Stimulated activated naive CD4-positive, alpha-beta T cell (primary cell): ENCODE results near the gene VWA1.

ENCODE experiments used
- DNase-seq, 6 experiments: peaks; one replicate each; lab custom pipeline; 2025; lab: John Stamatoyannopoulos, UW

VWA1 gene, protein sequence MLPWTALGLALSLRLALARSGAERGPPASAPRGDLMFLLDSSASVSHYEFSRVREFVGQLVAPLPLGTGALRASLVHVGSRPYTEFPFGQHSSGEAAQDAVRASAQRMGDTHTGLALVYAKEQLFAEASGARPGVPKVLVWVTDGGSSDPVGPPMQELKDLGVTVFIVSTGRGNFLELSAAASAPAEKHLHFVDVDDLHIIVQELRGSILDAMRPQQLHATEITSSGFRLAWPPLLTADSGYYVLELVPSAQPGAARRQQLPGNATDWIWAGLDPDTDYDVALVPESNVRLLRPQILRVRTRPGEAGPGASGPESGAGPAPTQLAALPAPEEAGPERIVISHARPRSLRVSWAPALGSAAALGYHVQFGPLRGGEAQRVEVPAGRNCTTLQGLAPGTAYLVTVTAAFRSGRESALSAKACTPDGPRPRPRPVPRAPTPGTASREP

DNA sequence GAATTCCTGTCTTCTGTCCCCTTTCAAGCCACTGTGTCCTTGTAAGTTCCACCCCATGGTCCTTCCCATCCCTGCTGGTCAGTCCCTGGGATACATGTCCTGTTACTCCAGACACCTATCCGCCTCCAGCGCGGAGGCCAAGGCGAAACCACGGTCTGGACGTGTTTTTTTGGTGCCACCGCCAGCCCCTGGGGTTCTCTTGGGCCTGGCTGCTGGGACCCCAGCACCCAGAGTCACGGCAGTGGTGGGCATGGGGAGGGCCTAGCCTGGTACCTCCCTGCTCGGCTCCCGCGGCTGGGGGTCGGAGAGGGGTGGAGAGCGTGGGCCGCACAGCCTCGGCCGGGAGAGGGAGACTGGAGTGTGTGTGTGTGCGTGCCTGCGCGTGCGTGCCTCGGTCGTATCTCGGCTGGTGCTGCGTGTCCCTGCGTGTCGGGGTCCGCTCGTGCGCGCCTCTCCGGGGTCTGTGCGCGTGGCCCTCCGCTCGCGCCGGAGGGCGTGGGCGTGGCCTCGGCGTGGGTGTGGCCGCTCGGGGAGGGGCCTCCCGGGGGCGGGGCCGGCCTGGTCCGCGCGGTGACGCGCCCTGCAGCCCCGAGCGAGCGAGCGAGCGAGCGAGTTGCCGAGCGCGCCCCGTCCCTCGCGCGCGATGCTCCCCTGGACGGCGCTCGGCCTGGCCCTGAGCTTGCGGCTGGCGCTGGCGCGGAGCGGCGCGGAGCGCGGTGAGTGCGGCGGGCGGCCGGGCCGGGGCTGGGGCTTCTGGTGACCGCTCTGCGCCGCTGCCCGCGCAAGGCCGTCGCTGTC is at the start of gene VWA1:
Gene VWA1, plus strand, starts transcription at position 585 of the 798 bp plus-strand sequence. Its CDS starts 59 bp downstream, at position 644.
- peak; percentile 21 to 51 (median 40) for DNase-seq

DNA sequence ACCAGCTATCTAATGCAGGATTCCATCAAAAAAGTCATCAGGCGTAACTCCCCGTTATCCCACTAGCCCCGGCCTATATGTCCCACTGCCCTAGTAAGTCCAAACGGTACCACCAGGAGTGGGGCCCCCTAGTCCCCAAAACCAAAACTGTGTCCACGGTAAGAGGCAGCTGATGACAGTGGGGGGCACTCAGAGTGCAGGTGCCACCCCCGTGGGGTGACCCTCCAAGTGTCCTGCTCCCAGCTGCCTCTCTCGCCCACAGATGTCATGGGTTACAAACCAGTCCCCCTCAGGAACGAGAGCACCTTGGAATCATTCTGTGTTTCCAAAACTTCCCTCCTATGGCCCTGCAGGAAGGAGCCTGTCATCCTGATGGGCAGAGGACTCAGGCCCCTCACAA is 49.6 kb upstream of the VWA1 start:
- no peak for DNase-seq

DNA sequence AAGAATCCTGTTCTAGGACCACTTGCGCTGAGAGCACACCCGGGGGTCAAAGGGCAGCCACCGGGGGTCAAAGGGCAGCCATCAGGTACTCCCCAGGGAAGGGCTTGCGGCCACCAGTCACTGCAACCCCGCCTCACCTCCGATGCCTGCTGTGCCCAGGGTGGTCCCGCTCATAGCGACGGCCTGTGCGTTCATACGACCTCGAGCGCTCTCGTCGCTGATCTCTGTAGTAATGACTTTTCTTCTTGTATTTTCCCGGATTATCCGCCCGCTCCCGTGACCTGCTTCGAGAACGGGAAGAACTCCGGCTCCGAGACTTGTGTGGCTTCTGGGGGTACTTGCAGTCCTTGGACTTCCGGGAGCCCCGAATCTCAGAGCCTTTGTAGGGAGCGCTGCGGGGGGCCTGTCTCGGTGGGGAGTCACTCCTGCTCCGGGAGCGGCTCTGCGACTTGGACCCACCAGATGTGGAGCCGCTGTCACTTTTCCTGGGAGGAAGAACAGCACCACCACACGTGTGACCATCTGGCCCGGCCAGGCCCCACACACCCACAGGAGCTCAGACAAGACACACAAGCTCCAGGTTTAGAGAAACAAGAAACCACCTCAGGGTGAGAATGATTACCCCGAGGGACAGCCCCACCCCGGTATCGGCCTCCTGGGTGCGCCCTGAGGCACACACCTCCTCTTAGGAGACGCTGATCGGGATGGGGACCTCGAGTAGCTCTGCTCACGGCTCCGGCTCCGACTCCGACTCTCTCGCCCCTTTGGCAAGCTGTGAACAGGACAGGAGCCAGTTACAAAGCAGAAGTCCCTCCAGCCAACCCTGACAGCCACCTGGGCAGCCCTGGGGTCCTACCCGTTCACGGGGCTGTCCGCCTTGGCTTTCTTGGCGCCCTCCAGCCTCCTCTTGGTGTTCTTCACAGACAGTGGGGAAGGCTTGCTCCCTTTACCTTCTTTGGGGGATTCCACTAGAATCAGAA is 48.1 kb upstream of the VWA1 start:
- no peak for DNase-seq

DNA sequence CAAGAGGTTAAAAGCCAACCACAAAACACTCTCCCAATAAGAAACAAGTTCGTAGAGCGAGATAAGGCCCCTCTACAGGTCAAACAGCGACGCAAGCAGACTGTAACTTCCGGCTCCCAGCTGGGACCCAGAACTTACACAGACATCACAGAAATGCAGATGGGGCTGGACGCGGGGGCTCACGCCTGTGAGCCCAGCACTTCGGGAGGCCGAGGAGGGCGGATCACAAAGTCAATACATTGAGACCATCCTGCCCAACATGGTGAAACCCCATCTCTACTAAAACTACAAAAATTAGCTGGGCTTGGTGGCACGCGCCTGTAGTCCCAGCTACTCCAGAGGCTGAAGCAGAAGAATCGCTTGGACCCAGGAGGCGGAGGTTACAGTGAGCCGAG is 47.4 kb upstream of the VWA1 start:
- DNase-seq: no peak

DNA sequence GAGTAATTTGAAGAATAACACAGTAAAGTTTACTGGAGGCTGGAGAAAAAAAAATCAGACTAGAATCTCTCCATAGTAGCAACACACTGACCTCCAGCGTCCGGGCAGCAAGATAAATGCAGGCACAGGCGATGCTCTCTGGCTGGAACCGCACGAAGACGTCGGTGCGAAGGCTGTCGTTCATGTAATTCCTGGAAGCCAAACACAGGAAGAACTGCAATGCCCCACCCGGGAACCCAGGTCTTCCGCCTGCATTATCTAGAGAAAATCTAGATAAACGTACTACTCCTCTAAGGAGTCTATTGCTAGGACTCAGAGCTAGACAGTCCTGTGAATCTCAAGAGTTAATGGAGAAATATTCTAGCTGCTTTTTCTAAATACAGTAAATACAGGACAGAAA is 44.8 kb upstream of the VWA1 start:
- DNase-seq: no peak

DNA sequence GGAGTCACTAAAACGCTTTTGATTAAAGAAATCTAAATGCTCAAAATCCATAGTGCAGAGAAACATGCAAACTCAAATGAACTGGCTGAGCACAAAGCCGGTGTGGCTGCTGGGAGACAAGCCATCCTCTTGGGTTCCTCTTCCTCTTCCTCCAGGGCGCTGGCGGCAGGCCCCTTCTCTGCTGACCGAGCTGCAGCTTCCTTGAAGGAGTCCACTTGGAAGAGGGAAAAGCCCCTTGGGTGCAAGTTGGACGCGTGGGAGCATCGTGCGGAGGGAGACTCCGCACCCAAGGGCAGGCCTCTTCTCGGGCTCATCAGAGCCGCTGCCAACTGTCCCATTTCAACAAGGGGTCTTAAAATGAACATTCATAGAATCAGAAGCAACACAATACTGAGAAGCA is 44.3 kb upstream of the VWA1 start:
- no peak for DNase-seq

DNA sequence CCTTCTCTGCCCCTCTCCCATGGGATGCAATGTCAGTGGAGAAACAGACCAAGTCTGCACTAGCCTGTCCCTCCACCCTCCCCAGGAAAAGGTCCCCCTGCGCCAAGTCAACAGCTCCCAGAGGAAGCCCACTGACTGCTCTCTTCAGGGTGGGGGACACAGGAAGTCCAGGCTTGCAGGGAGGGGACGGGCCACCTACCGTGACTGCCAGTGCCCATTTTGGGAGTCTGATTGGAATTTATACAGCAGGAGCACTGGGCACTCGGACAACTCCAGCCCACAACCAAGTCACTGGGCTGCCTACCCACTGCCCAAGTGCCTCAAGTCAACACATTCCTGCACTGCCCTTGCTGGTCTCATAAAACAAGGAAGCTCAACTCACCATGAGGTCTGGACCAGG is 42.5 kb upstream of the VWA1 start:
- DNase-seq: no peak

DNA sequence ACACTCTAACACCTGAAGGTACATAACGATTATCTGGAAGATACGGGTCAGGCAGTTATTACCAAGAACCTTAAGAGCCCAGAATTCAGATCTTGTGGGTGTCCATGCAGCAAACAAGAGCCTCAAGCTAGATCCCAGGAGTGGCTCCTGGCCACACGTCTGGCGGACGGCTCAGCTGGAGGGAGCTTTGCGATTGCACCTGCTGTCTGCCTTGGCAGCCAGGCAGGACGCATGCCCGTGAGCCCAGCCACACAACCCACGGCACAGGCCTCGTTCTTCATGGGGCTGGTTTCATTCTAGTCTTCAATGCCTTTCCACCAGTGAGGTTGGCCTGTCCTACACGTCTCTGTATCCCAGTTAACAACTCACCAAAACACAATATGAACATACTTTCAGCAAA is 42.1 kb upstream of the VWA1 start:
- no peak for DNase-seq

DNA sequence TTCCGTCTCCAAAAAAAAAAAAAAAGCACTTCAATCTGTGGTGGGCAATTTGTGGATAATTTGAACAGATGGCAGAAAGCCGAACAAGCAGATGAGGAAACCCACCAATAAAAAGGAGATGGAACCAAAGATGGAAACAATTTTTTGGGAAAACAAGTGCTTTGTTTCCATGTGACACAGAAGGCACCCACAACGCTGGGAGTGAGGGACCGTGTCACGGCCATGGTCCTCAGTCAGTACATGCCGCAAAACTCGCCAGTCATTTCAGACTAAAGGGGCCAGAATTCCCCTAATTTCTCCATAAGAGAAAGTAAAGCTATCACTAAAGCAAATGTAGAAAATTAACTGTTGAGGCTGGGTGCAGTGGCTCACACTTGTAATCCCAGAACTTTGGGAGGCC is 41.4 kb upstream of the VWA1 start:
- no peak for DNase-seq

DNA sequence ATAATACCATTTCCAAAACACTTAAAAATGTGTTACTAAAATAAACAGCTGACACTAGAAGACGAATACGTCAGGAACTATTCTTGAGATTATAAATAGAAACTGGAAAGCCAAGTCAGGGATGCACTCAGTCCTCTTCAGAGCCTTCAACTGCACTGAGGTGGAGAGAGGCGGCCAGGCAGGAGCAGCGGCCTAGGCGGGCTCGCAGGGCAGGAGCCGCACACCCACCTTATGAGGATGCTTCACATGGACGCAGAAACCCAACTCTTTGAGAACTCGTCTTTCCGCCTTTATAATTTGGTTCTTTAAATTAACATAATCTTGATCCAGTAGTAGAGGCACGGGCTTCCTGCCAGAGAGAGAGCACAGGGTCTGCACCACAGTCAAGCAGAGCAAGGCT is 40.3 kb upstream of the VWA1 start:
- no peak for DNase-seq

DNA sequence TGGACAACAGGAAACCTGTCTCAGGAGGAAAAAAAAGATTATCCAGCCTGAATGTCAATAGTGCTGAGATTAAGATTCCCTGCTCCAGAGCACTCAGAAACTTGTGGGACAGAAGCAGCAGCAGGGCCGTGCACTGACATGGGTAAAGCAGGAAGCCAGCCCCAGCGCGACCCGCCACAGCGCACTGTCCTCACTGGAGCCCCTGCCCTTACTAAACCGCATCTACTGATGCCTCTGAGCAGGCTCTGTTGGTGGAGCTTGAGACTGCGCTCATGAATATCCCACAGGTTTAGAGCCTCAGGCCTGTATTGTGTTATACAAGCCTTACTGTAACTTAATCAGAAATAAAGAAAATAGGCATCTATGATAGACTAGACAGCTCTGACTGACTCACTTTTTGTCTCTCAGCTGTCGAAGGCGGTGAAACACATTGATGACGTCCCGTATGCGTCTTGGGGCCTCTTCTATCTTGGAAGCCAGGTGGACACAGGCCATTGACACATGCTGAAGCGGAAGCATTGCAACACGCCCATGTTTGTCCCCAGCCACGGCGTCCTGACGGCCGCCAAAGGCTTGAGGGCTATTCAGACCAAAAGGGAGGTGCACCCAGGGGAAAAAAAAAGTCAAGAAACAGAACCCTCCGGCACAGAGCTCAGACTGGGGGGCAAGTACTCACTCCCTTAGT is 37.5 kb upstream of the VWA1 start:
- no peak for DNase-seq

DNA sequence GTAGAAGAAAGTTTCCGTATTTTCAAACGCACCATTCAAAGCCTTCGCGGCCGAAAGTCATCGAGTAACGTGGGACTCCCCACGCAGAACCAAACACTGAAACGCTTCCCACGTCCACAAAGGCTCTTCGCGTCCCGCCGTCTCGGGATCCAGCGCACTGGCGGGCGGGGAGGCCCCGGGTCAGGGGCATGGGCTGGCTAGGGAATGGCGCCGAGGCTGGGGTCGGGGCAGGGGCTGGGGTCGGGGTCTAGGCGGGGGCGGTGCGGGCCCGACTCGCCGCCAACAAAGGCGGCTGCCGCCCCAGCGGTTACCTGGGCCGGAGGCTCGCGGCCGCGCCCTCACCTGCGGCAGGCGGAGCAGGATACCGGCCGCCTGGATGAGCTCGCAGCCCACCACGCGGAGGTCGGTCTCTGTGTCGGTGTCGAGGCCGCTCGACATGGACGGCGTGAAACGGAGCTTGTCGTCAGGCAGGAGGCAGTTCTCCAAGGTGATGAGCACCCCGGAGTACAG is 36.8 kb upstream of the VWA1 start:
- no peak for DNase-seq

DNA sequence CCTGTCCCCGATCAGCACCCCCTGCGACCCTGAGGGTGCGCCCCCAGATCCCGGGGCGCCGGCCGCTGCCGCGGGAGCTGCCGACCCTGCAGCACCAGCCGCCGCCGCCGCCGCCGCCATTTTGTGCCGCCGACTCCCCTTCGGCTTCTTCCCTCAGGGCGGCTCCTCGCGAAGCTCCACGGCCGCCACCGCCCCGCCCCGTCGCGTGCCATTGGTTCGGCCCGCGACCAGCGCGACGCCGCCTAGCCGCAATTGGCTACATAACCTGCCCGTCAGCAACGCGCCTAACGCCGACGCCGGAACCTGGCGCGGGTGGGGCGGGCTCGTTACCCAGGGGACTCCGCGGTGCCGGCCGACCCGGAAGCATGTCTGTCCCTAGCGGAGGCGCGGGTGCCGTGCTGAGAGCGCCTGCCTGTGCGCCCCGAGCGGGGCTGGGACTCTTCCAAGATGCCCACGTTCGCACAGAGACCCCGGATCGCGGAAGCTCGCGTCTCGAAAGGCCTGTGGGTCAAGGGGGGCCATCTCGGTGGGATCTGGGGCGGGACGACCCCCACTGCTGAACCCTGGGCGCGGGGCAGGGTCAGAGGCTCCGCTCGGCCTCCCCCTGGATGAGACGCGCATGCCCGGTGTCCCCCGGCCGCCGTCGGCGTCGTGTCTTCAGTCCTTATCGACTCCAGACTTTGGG is 36.2 kb upstream of the VWA1 start, which contains the start of gene CCNL2:
Gene CCNL2, minus strand, starts transcription at position 149 of the 685 bp plus-strand sequence. Its CDS starts 29 bp downstream, at position 120.
- DNase-seq: peak; percentile 97 to 99 (median 98)

DNA sequence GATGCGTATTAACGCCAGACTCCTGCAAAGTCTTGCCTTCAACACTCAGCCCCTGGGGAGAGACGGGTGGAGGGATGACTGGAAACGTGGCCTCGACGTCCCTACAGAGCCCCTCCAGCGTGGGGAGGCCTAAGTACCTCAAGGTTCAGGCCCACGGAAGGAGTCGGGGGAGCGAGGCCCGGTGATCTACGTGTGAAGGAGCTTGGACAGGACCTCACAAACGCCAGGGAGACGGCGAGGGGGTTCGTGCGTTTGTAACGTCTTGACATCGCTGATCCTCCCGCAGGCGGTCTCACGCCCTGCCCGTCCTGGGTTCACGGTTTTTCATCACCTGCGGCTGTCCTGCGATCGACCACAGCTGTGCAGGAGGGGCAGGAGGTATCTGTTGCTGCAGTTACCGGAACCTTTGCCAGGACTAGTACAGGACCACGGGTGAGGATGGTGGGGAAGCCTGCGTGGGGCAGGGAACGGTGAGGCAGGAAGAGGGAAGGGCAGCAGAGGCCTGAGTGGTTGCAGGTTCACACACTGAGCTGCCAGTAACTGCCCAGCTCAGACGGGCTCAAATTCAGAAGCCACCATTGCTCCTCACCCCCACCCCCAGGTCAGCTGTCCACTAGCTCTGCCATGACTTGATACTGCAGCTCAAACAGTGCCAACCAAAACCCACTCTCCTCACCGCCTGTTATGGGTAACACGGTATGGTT is 35.5 kb upstream of the VWA1 start:
- peak in 1 of 6 experiments; percentile 36 for DNase-seq

DNA sequence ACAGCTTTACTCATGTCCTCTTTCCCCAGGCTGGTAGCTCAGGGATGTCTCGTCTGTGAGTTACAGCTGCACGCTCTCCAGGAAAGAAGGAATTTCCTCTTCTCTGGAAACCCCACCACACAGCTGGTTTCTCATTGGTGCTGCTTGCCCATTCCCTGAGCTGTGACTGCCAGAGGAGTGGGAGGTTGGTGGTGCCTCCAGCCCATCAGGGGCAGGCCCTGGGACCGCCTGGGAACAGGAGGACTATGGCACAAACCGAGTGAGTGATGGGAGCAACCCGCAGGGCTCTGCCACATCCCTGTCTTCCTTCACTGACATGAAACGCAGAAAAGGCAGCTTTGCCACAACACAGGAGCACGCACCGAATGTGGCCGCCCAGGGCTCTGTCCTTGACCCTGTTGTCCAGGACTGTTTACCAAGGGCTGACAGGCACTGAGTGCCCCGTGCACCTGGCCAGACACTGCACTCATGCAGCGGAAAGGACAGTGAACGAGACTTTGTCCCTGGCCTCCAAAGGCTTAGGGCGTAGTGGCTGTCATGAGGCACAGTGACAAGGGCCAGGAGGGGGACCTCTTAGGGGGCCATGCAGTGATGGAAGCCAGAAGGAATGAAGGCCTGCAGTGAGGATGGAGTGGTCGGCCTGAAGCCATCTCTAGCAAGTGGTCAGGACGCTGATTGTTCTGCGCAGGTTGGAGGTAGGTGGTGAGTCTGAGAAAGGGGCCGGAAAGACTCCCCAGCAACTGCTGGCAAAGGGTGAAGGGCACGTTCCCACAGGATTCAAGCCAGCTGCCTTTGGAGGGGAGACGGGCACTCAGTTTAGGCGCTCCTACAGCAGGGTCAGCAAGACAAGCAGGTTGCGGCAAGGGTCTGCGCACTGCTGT is 34.7 kb upstream of the VWA1 start:
- no peak for DNase-seq

DNA sequence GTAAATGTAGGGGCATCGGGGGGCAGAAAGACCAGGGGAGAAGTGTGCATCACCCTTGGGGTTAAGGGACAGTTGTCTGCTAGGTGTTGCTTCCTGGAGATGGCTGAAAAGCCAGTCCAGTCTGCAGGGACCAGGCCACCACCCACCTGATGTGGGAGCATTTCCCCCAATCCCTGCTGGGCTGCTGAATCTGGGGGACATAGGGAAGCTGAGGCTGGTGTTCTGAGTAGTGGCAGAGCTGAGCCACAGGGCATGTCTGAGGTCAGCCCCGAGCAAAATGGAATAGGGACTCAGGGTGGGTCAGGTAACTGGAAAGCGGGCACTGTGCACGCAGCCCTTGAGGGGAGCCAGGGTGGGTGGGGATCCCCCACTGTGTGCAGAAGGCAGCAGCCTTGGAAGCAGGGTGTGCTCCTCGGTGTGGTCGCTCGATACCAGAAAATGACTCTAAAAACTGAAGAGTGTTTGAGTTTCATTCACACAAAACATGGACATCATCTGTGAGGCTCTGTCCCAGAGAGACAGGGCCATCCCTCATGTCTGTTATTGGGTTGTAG is 34.0 kb upstream of the VWA1 start:
- no peak for DNase-seq

DNA sequence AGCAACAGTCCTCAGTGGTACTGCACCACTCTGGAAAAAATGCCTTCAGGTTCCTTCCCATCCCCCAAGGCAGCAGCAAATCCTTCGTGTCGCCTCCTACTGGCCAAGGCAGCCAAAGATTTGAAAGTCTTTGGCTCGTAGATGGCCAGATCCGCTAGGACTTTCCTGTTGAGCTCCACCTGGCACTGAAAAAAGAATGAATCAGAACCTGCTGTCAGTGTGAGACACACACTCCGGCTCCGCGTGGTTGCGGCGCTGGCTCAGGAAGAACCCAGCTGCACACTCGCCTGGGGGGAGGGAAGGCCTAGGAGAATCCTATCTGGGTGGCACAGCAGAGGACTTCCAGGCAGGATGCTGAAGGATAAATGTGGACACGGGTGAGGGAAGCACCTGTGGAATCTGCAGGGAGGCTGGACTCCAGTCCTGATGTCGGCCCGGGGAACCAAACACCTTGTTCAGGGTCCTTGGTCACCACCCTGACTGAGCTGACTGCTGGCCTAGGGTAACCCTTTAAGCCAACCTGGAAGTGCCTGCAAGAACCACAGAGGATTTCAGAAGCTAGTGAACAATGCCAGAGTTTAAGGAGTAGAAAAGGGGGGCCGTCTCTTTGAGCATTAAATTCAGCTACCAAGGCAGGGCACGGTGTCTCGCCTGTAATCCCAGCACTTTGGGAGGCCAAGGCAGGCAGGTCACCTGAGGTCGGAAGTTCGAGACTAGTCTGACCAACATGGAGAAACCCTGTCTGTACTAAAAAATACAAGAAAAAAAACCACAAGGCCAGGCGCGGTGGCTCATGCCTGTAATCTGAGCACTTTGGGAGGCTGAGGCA is 33.2 kb upstream of the VWA1 start:
- peak in 2 of 6 experiments; percentile 13 to 20 for DNase-seq
